Adrenal gland (tissue), 5 donors: ENCODE data around the gene KCNK6.

Experiments used
- CTCF ChIP-seq, 6 experiments: fragments of 450-650 bp in 4 of 6; fragments of 200-600 bp in 2 of 6; sonication (generic) in 1 of 6; IDR thresholded peaks; 1 replicate in 5 of 6; 2 replicates in 1 of 6; pipeline versions ENCODE4 v1.5.1 to v1.8.0; 2016 to 2021; ENCODE audit warnings: antibody characterized with exemption in 6 of 6, mild to moderate bottlenecking in 2 of 6, moderate library complexity in 1 of 6
- POLR2A ChIP-seq, 2 donors: fragments of 450-650 bp; IDR thresholded peaks; one replicate each; pipeline ENCODE4 v1.6.1; 2017; ENCODE audit warnings: antibody characterized with exemption in 2 of 2, mild to moderate bottlenecking in 2 of 2, moderate library complexity in 1 of 2
- donor health status: DM: no; HTN: no; CAD: no.

- TF ChIP-seq CTCF (IDR thresholded peaks at IDR 0.05) (no peak), POLR2A (IDR thresholded peaks at IDR 0.05) (no peak)
Observed at GRCh38 chr19:38331728-38332127, 12.1 kb downstream of the KCNK6 start.
